ENCODE data around the gene MINDY2.

The MINDY2 gene

GRCh38 chr15:58886921-58887320, 115.8 kb downstream of the MINDY2 start:
- no peak for DNase-seq (ENCODE audit: low read depth)

GRCh38 chr15:58889363-58889762, 118.3 kb downstream of the MINDY2 start:
- DNase-seq (ENCODE audit: low read depth), result no peak

- DNase-seq (ENCODE audit: low read depth), result no peak
These were observed 127.1 kb downstream of the MINDY2 start for GRCh38 chr15:58898150-58898680.

GRCh38 chr15:58900631-58901030, 129.5 kb downstream of the MINDY2 start:
- no peak for DNase-seq (ENCODE audit: low read depth)

GRCh38 chr15:58908550-58909309, 137.6 kb downstream of the MINDY2 start:
- no peak for DNase-seq (ENCODE audit: low read depth)

GRCh38 chr15:58909616-58910015, 138.5 kb downstream of the MINDY2 start:
- no peak for DNase-seq (ENCODE audit: low read depth)

- DNase-seq (ENCODE audit: low read depth), result no peak
These were observed 139.4 kb downstream of the MINDY2 start for GRCh38 chr15:58910456-58910855.
